Fibroblast of the aortic adventitia (primary cell): ENCODE results near the gene ASPHD2. TPM values are rescaled to one million over a fixed set of nuclear protein-coding genes. Genes with fewer than 3 reads are reported as not detected.

Source experiments
- DNase-seq: peaks from one replicate; pipeline ENCODE4 v3.0.0-alpha.2; 2010; ENCODE audit warnings: low read depth
- H3K4me3 ChIP-seq: 2 replicates; pipeline ENCODE4 v1.5.1; 2011; ENCODE audit warnings: low read depth, mild to moderate bottlenecking, control low read depth, low read length, moderate library complexity
- CTCF ChIP-seq: IDR thresholded peaks from 2 replicates; pipeline ENCODE4 v1.5.1; 2011; ENCODE audit warnings: mild to moderate bottlenecking, low read length, control low read depth, inconsistent platforms; ENCODE audit not compliant: insufficient read depth
- total RNA-seq: library from RNA; depleted of rRNA; stranded (reverse); fragments of >200 nt; gene quantifications from 2 replicates; pipeline ENCODE4 v1.2.3, GENCODE V29; 2012; ENCODE audit warnings: low replicate concordance

ASPHD2 gene
- total RNA-seq, 1 donor, result 4.2 TPM

GRCh38 chr22:26439559-26439958 is 10.5 kb downstream of the ASPHD2 start:
- TF ChIP-seq CTCF, result no peak

GRCh38 chr22:26442086-26442756 is 13.2 kb downstream of the ASPHD2 start:
- DNase-seq, result no peak
- H3K4me3 ChIP-seq, result no peak overlapping the region
- TF ChIP-seq CTCF, result no peak

More at GRCh38 chr22:26439559-26439958, 10.5 kb downstream of the ASPHD2 start:
- no peak for DNase-seq
- no peak overlapping the region for H3K4me3 ChIP-seq

GRCh38 chr22:26443901-26444690 is 15.0 kb downstream of the ASPHD2 start:
- H3K4me3 ChIP-seq, result no peak overlapping the region
- no peak for DNase-seq
- no peak for TF ChIP-seq CTCF

GRCh38 chr22:26444777-26445176 is 15.7 kb downstream of the ASPHD2 start:
- no peak for TF ChIP-seq CTCF

GRCh38 chr22:26445577-26446275 is 16.7 kb downstream of the ASPHD2 start:
- H3K4me3 ChIP-seq, result no peak overlapping the region
- no peak for DNase-seq
- TF ChIP-seq CTCF, result no peak

More at GRCh38 chr22:26444777-26445176, 15.7 kb downstream of the ASPHD2 start:
- DNase-seq, result no peak
- no peak overlapping the region for H3K4me3 ChIP-seq

GRCh38 chr22:26446808-26447515 is 17.9 kb downstream of the ASPHD2 start:
- no peak for DNase-seq
- no peak overlapping the region for H3K4me3 ChIP-seq
- TF ChIP-seq CTCF, result no peak
